Ishikawa (cell line): ENCODE results near the gene VTI1A.

ENCODE experiments used
- CEBPB ChIP-seq: IDR thresholded peaks from 2 replicates; pipeline ENCODE4 v1.6.1; 2012
- CREB1 ChIP-seq: IDR thresholded peaks from 2 replicates; pipeline ENCODE4 v1.6.1; 2012; ENCODE audit warnings: low read depth
- EGR1 ChIP-seq: IDR thresholded peaks from 2 replicates; pipeline ENCODE4 v1.6.1; 2012
- EP300 ChIP-seq: IDR thresholded peaks from 2 replicates; pipeline ENCODE4 v1.6.1; 2012; ENCODE audit warnings: borderline replicate concordance
- FOXM1 ChIP-seq: IDR thresholded peaks from 2 replicates; pipeline ENCODE4 v1.6.1; 2012; ENCODE audit warnings: low read depth, borderline replicate concordance
- NFIC ChIP-seq: IDR thresholded peaks from 2 replicates; pipeline ENCODE4 v1.6.1; 2012
- RAD21 ChIP-seq: IDR thresholded peaks from 2 replicates; pipeline ENCODE4 v1.6.1; 2012; ENCODE audit warnings: low read depth
- TAF1 ChIP-seq: IDR thresholded peaks from 2 replicates; pipeline ENCODE4 v1.6.1; 2012; ENCODE audit warnings: low read depth, mild to moderate bottlenecking
- TCF12 ChIP-seq: IDR thresholded peaks from 2 replicates; pipeline ENCODE4 v1.6.1; 2012; ENCODE audit warnings: low read depth
- TEAD4 ChIP-seq: IDR thresholded peaks from 2 replicates; pipeline ENCODE4 v1.6.1; 2012
- YY1 ChIP-seq: IDR thresholded peaks from 2 replicates; pipeline ENCODE4 v1.6.1; 2012; ENCODE audit warnings: low read depth
- ZBTB7A ChIP-seq: IDR thresholded peaks from 2 replicates; pipeline ENCODE4 v1.6.1; 2012; ENCODE audit warnings: low read depth
- TF ChIP-seq, protein P1 (sequence below): IDR thresholded peaks from 2 replicates; pipeline ENCODE4 v1.6.1; 2012
- TF ChIP-seq, protein P2 (sequence below): IDR thresholded peaks from 2 replicates; pipeline ENCODE4 v1.6.1; 2012; ENCODE audit warnings: low read depth, mild to moderate bottlenecking
- TF ChIP-seq, protein P3 (sequence below): IDR thresholded peaks from 2 replicates; pipeline ENCODE4 v1.6.1; 2012

VTI1A gene

DNA sequence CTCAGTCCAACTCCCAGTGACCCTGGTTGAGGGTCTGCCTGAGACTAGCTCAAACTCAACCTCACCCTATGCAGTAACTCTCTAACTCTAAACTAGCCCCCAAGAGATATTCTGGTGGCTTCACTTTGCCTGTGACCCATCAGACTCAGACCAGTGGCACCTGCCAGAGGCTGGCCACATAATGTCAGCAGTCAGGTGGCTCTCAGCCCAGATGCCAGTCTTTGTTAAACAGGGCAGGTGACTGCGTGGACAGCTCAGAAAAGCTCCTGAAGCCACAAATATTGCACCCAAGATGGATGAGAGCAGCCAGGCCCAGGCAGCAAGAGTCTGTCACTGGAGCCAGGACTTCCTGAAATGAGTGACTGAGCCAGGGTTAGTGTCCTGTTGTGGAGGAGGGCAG, 373.3 kb downstream of the VTI1A start:
- TF ChIP-seq TAF1, result no peak
- no peak for TF ChIP-seq EP300
- no peak for TF ChIP-seq CEBPB
- no peak for TF ChIP-seq YY1
- TF ChIP-seq, protein P1, sequence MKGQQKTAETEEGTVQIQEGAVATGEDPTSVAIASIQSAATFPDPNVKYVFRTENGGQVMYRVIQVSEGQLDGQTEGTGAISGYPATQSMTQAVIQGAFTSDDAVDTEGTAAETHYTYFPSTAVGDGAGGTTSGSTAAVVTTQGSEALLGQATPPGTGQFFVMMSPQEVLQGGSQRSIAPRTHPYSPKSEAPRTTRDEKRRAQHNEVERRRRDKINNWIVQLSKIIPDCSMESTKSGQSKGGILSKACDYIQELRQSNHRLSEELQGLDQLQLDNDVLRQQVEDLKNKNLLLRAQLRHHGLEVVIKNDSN, result no peak

DNA sequence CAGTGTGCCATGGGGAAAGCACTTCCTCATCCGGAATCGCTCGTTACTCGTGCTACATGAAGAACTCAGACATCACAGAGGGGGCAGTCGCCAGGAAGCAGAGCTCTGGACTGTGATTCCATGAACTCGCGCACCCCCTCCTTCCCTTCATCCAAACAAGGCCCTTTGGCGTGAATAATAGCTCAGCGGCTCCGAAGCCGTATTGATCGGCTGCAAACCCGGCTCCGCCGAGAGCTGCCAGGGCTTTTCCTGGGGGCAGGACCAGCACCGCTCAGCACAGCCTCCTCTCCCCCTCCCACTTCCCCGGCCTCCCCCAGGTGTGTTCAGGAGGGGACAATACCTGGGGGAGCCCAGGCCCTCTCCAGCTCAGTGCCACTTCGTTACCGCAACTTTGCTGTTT, 374.0 kb downstream of the VTI1A start:
- TF ChIP-seq, protein P2, sequence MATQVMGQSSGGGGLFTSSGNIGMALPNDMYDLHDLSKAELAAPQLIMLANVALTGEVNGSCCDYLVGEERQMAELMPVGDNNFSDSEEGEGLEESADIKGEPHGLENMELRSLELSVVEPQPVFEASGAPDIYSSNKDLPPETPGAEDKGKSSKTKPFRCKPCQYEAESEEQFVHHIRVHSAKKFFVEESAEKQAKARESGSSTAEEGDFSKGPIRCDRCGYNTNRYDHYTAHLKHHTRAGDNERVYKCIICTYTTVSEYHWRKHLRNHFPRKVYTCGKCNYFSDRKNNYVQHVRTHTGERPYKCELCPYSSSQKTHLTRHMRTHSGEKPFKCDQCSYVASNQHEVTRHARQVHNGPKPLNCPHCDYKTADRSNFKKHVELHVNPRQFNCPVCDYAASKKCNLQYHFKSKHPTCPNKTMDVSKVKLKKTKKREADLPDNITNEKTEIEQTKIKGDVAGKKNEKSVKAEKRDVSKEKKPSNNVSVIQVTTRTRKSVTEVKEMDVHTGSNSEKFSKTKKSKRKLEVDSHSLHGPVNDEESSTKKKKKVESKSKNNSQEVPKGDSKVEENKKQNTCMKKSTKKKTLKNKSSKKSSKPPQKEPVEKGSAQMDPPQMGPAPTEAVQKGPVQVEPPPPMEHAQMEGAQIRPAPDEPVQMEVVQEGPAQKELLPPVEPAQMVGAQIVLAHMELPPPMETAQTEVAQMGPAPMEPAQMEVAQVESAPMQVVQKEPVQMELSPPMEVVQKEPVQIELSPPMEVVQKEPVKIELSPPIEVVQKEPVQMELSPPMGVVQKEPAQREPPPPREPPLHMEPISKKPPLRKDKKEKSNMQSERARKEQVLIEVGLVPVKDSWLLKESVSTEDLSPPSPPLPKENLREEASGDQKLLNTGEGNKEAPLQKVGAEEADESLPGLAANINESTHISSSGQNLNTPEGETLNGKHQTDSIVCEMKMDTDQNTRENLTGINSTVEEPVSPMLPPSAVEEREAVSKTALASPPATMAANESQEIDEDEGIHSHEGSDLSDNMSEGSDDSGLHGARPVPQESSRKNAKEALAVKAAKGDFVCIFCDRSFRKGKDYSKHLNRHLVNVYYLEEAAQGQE, result no peak
- TF ChIP-seq RAD21 (no peak), TEAD4 (no peak), EGR1 (no peak), TCF12 (no peak), CEBPB (no peak), ZBTB7A (no peak), YY1 (no peak), EP300 (no peak), FOXM1 (no peak), NFIC (no peak), CREB1 (no peak)
- TF ChIP-seq, protein P1, result no peak
- TF ChIP-seq, protein P3, sequence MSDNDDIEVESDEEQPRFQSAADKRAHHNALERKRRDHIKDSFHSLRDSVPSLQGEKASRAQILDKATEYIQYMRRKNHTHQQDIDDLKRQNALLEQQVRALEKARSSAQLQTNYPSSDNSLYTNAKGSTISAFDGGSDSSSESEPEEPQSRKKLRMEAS, result no peak

DNA sequence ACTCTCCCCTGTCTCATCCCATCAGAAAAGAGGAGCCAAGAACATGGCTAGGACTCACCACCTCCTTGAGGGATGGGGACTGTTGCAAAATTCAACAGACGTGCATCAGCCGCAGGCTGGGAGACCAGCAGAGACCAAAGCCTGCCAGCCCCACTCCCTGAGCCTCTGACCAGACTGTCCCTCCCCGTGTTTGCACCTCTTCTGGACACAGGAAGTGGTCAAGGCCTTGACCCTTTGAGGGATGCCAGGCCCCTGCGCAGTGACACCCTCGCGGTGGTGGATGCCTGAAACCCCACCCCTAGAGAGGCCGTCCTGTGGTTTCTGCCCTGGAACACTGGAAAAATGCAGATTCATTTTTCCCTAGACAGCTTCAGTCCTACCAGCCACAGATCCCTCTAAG, 374.6 kb downstream of the VTI1A start:
- TF ChIP-seq, protein P2, result no peak
- TF ChIP-seq CEBPB, result no peak
- no peak for TF ChIP-seq FOXM1
- no peak for TF ChIP-seq TCF12
- TF ChIP-seq, protein P3, result no peak
- no peak for TF ChIP-seq ZBTB7A
- no peak for TF ChIP-seq RAD21
- no peak for TF ChIP-seq TEAD4
- no peak for TF ChIP-seq YY1
- TF ChIP-seq EP300, result no peak
- no peak for TF ChIP-seq TAF1
- TF ChIP-seq, protein P1, result no peak
- TF ChIP-seq NFIC, result no peak
- no peak for TF ChIP-seq CREB1

DNA sequence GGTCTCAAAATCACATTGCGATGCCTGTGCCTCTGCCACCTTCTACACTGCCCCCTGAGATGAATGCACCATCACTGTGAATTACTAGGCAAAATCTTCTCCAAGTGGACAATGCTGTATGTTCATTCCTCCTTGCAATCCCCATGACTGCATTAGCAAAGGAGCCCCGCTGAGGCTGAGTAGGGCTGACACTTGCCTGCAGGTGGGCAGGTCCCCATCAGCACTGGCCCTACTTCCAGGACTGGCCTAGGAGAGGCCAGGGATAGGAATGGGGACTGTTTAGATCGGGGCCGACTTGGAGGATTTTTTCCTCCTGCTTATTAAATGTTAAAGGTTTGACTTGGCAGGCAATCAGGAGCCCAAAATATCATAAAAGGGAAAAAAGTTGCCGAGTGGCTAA, 376.0 kb downstream of the VTI1A start:
- TF ChIP-seq TCF12, result no peak

DNA sequence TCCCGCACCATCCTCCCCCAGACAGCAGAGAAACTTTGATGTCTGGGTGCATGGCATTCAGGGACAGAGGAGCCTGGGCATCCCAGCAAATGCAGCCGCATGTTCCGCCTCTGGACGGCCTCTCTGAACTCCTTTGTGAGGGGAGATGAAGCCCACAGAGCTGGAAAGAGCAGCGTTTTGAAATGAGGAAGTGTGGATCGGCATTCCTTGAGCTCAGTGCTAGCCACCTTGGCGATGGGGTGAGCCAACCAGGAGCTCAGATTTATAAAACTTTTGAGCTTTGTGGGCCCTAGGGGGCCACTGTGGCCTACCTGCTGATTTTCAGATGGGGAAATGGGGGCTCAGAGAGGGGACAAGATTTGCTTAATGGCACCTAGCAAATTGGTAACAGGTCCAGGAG, 376.6 kb downstream of the VTI1A start:
- TF ChIP-seq FOXM1 (no peak), TEAD4 (no peak), NFIC (no peak), TAF1 (no peak), CREB1 (no peak), ZBTB7A (no peak), RAD21 (no peak), CEBPB (no peak), EGR1 (no peak), TCF12 (no peak), EP300 (no peak), YY1 (no peak)
- TF ChIP-seq, protein P3, result no peak
- TF ChIP-seq, protein P2, result no peak
- TF ChIP-seq, protein P1, result no peak
